Omental fat pad (tissue), 4 donors: ENCODE results near the gene NRG2. TPM values are rescaled to one million over a fixed set of nuclear protein-coding genes. Genes with fewer than 3 reads are reported as not detected.

Experiments
- ATAC-seq: fragments of 150-250 bp; one replicate; pipeline ENCODE4 v1.9.1; 2016; ENCODE audit warnings: mild to moderate bottlenecking, moderate library complexity; ENCODE audit not compliant: low FRiP score
- DNase-seq: peaks from one replicate; pipeline ENCODE4 v3.0.0-alpha.2; 2019; ENCODE audit warnings: low spot score
- CTCF ChIP-seq, 3 donors: fragments of 450-650 bp; IDR thresholded peaks; one replicate each; pipeline ENCODE4 v1.5.1; 2016 to 2017; ENCODE audit warnings: antibody characterized with exemption in 3 of 3, mild to moderate bottlenecking in 3 of 3, moderate library complexity in 2 of 3
- total RNA-seq, 4 donors: library from RNA; depleted of rRNA; stranded (reverse); fragments of >200 nt; gene quantifications; one replicate each; pipeline ENCODE4 v1.1.0, GENCODE V29; 2016

Gene NRG2
- total RNA-seq, 4 donors from 2014 or later: 2.3 to 16.9 (median 5.9) TPM

- ATAC-seq: no peak
- no peak for TF ChIP-seq CTCF (IDR thresholded peaks at IDR 0.05)
- no peak for DNase-seq
Measured at GRCh38 chr5:139906661-139907060, 136.4 kb downstream of the NRG2 start.

- TF ChIP-seq CTCF (IDR thresholded peaks at IDR 0.05): no peak
- ATAC-seq (no peak), DNase-seq (no peak)
Measured at GRCh38 chr5:139904816-139905661, 138.1 kb downstream of the NRG2 start.

GRCh38 chr5:139904566-139904815 lies 138.6 kb downstream of the NRG2 start:
- ATAC-seq: no peak
- DNase-seq: no peak
- TF ChIP-seq CTCF (IDR thresholded peaks at IDR 0.05): no peak

GRCh38 chr5:139903795-139904565 lies 139.1 kb downstream of the NRG2 start:
- no peak for ATAC-seq
- no peak for DNase-seq
- TF ChIP-seq CTCF (IDR thresholded peaks at IDR 0.05): no peak

GRCh38 chr5:139903450-139903794 lies 139.7 kb downstream of the NRG2 start:
- ATAC-seq: no peak
- TF ChIP-seq CTCF (IDR thresholded peaks at IDR 0.05): no peak
- no peak for DNase-seq

- TF ChIP-seq CTCF (IDR thresholded peaks at IDR 0.05): no peak
- ATAC-seq (no peak), DNase-seq (no peak)
Measured at GRCh38 chr5:139901986-139902385, 141.1 kb downstream of the NRG2 start.

GRCh38 chr5:139901251-139901575 lies 141.9 kb downstream of the NRG2 start:
- no peak for DNase-seq
- TF ChIP-seq CTCF (IDR thresholded peaks at IDR 0.05): no peak

More at GRCh38 chr5:139901251-139901575, 141.9 kb downstream of the NRG2 start:
- no peak for ATAC-seq
